Suprapubic skin (tissue), 4 donors: ENCODE results near the gene SNURF. TPM values are rescaled to one million over a fixed set of nuclear protein-coding genes. Genes with fewer than 3 reads are reported as not detected.

ENCODE experiments used
- DNase-seq, 2 donors: peaks; one replicate each; pipeline ENCODE4 v3.0.0-alpha.2; 2019; ENCODE audit warnings: low spot score in 2 of 2
- H3K27ac ChIP-seq: fragments of 200-600 bp; sonication (generic); one replicate; pipeline ENCODE4 v1.5.1; 2019
- H3K27me3 ChIP-seq: fragments of 200-600 bp; sonication (generic); one replicate; pipeline ENCODE4 v1.5.1; 2019
- H3K36me3 ChIP-seq: fragments of 200-600 bp; sonication (generic); one replicate; pipeline ENCODE4 v1.5.1; 2019
- H3K4me1 ChIP-seq: fragments of 200-600 bp; sonication (generic); one replicate; pipeline ENCODE4 v1.5.1; 2019
- H3K4me3 ChIP-seq: fragments of 200-600 bp; sonication (generic); one replicate; pipeline ENCODE4 v1.5.1; 2019; ENCODE audit warnings: mild to moderate bottlenecking
- H3K9me3 ChIP-seq: fragments of 200-600 bp; sonication (generic); one replicate; pipeline ENCODE4 v1.5.1; 2019
- EP300 ChIP-seq: sonication (generic); formaldehyde crosslinking; IDR thresholded peaks from one replicate; pipeline ENCODE4 v1.6.1; 2017; ENCODE audit warnings: antibody characterized with exemption
- POLR2A ChIP-seq, 2 donors: fragments of 450-650 bp; IDR thresholded peaks; one replicate each; pipeline ENCODE4 v1.6.1; 2017; ENCODE audit warnings: antibody characterized with exemption in 2 of 2, mild to moderate bottlenecking in 2 of 2, moderate library complexity in 2 of 2
- POLR2AphosphoS5 ChIP-seq, 3 donors: sonication (generic); formaldehyde crosslinking; IDR thresholded peaks; one replicate each; pipeline ENCODE4 v1.6.1; 2017; ENCODE audit warnings: antibody characterized with exemption in 3 of 3
- WGBS: methylation state at CpG from one replicate; pipeline ENCODE4 v1.1.5; 2018; 5-methylcytosine and 5-hydroxymethylcytosine counted together
- total RNA-seq, 4 donors: library from RNA; depleted of rRNA; stranded (reverse); fragments of >200 nt; gene quantifications; one replicate each; pipeline ENCODE4 v1.1.0, GENCODE V29; 2016
- TF ChIP-seq, protein P1 (sequence below), 2 donors: fragments of 200-600 bp in 1 of 2; fragments of 450-650 bp in 1 of 2; sonication (generic) in 1 of 2; IDR thresholded peaks; one replicate each; pipeline ENCODE4 v1.5.1; 2016 to 2019; ENCODE audit warnings: antibody characterized with exemption in 2 of 2, mild to moderate bottlenecking in 1 of 2, moderate library complexity in 1 of 2

SNURF gene
- total RNA-seq, 4 donors from 2014 or later: 7.1 to 17.8 (median 9.8) TPM; not detected in 1

DNA sequence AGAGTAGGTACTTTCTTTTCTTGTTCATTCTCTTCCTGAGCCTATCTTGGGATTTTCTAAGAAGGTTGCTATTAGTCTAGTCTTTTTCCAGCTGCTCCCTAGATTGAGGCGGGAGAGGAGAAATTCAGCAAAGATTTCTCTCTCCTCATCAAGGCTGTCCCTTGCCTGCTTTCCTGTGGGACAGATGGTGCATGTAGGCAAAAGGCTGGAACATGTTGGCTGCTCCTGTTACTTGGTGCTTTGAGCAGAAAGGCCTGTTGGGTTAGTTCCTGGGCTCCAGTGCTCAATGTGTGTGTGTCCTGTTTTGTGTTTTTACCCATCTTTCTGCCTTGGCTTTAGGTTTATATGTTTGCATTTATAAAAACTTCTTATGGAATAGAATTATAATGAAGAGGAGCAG, 9.1 kb upstream of the SNURF start:
- no peak for DNase-seq
- Histone ChIP-seq H3K27ac (no peak overlapping the region), H3K9me3 (no peaks in the 10 kb centered on the region), H3K36me3 (no peaks in the 10 kb centered on the region), H3K4me3 (no peak overlapping the region), H3K27me3 (peaks cover under 1% of the 10 kb centered on the region), H3K4me1 (no peaks in the 10 kb centered on the region)
- TF ChIP-seq POLR2A (IDR thresholded peaks at IDR 0.05) (no peak), EP300 (no peak), POLR2AphosphoS5 (IDR thresholded peaks at IDR 0.05) (no peak)
- TF ChIP-seq, protein P1, sequence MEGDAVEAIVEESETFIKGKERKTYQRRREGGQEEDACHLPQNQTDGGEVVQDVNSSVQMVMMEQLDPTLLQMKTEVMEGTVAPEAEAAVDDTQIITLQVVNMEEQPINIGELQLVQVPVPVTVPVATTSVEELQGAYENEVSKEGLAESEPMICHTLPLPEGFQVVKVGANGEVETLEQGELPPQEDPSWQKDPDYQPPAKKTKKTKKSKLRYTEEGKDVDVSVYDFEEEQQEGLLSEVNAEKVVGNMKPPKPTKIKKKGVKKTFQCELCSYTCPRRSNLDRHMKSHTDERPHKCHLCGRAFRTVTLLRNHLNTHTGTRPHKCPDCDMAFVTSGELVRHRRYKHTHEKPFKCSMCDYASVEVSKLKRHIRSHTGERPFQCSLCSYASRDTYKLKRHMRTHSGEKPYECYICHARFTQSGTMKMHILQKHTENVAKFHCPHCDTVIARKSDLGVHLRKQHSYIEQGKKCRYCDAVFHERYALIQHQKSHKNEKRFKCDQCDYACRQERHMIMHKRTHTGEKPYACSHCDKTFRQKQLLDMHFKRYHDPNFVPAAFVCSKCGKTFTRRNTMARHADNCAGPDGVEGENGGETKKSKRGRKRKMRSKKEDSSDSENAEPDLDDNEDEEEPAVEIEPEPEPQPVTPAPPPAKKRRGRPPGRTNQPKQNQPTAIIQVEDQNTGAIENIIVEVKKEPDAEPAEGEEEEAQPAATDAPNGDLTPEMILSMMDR (IDR thresholded peaks at IDR 0.05): no peak
- 77% methylated on average over 1 of the region's 1 CpG for WGBS

DNA sequence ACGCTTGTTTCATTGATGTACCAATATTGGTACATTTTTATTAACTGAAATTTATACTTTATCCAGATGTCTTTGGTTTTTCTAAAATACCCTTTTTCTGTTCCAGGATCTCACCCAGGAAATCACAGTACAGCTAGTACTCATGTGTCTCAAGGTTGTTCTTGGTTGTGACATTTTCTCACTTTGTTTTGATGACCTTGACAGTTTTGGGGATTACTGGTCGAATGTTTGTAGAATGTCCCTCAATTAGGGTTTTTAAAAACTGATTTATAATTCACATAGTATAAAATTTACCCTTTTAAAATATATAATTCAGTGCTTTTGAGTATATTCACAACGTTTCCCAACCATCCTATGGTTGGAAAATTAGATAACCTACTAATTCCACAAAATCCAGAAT, 6.3 kb upstream of the SNURF start:
- no peak for TF ChIP-seq POLR2AphosphoS5 (IDR thresholded peaks at IDR 0.05)
- no peak for TF ChIP-seq POLR2A (IDR thresholded peaks at IDR 0.05)
- TF ChIP-seq, protein P1 (IDR thresholded peaks at IDR 0.05): no peak
- no peak for TF ChIP-seq EP300
- 81% methylated on average over 3 of the region's 3 CpGs for WGBS
- no peak for DNase-seq

DNA sequence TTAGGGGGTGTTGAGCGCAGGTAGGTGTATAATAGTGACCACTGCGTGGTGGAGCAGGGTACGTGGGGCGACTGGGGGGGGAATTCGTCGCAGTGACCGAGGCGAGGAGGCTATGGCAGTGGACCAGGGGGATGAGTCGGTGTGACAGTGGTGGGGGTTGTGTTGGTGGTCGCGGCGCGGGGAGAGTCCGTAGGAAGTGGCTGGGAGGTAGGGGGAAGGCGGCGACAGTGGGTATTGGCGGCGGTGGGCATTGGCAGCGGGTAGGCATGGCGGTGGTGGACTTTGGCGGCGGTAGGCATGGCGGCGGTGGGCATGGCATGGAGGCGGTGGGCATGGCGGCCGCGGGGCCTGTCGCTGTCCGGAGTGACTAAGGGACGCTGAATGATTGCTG, 739 bp downstream of the SNURF start:
- TF ChIP-seq, protein P1 (IDR thresholded peaks at IDR 0.05): no peak
- no peak for TF ChIP-seq EP300
- no peak for TF ChIP-seq POLR2A (IDR thresholded peaks at IDR 0.05)
- no peak for TF ChIP-seq POLR2AphosphoS5 (IDR thresholded peaks at IDR 0.05)
- peak overlapping the region; percentile 87 for H3K27ac ChIP-seq
- H3K4me1 ChIP-seq: no peaks in the 10 kb centered on the region
- H3K36me3 ChIP-seq: no peaks in the 10 kb centered on the region
- H3K27me3 ChIP-seq: peaks cover 4% of the 10 kb centered on the region
- 44% methylated on average over 31 of the region's 31 CpGs for WGBS
- no peaks in the 10 kb centered on the region for H3K9me3 ChIP-seq
- H3K4me3 ChIP-seq: peak overlapping the region; percentile 61
- peak in 1 of 2 donors; percentile 62 for DNase-seq

More for the DNA sequence above, 6.3 kb upstream of the SNURF start:
- Histone ChIP-seq H3K36me3 (no peaks in the 10 kb centered on the region), H3K9me3 (no peaks in the 10 kb centered on the region), H3K27me3 (peaks cover 4% of the 10 kb centered on the region), H3K27ac (no peak overlapping the region), H3K4me3 (no peak overlapping the region), H3K4me1 (no peaks in the 10 kb centered on the region)

DNA sequence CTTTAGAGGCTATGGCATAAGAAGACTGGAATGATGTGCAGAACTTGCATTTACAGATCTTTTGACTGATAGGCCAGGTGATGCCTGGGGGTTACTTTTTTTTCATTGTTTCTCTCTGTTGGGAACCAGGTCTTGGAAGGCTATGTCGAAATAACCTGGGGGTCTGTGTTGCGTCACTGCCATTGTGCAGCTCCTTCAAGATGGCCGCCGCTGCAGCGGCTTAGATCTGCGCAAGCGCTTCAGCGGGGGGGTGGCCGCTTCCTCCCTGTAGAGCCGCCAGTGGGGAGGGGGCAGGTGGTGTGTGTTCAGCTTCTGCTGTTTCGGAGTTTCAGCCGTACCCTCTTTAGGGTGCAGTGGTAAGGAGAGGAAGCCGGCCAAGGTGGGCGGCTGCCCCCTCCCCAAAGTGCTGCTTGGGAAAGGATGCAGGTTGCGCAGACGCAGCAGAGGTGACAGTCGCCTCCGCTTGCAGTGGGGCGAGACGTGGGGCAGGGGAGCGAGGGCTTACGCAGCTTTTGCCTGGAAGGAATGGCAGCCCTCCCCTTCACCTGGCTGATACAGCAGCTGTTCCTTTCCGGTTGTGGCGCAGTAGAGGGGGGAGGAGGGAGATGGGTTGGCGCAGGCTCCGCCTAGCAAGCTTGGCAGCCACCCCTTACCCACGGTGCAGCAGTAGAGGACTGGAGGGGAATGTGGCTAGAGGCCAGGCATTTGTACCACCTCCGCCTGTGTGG, 1.5 kb downstream of the SNURF start:
- Histone ChIP-seq H3K27ac (peak overlapping the region; percentile 87), H3K36me3 (no peaks in the 10 kb centered on the region), H3K9me3 (no peaks in the 10 kb centered on the region), H3K4me1 (no peaks in the 10 kb centered on the region), H3K27me3 (no peaks in the 10 kb centered on the region), H3K4me3 (peak overlapping the region; percentile 61)
- TF ChIP-seq POLR2A (IDR thresholded peaks at IDR 0.05) (no peak), POLR2AphosphoS5 (IDR thresholded peaks at IDR 0.05) (no peak), EP300 (no peak)
- TF ChIP-seq, protein P1 (IDR thresholded peaks at IDR 0.05): no peak
- WGBS: 54% methylated on average over 28 of the region's 28 CpGs
- peak; percentile 78 to 81 for DNase-seq

DNA sequence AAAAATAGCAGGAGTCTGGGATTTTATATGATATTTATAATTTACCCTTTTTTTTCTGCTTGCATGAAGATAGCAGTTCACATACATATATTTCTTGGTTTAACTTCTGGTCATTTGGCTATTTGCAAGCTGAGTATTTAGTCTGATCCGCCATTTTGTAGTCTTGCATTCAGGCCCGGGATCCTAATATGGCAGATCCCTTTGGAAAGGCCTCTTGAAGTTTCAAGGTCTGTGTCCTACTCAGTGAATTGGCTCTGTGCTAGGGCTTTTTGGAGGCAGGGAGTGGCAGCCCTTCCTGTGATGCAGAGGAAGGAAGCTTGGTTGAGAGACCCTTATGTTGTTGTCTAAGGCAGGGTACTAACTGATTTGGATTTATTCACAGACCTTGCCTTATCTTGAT, 2.9 kb downstream of the SNURF start:
- Histone ChIP-seq H3K4me1 (no peaks in the 10 kb centered on the region), H3K4me3 (no peak overlapping the region), H3K27me3 (no peaks in the 10 kb centered on the region), H3K27ac (no peak overlapping the region), H3K9me3 (no peaks in the 10 kb centered on the region), H3K36me3 (no peaks in the 10 kb centered on the region)
- 93% methylated on average over 2 of the region's 2 CpGs for WGBS
- TF ChIP-seq POLR2A (IDR thresholded peaks at IDR 0.05) (no peak), EP300 (no peak), POLR2AphosphoS5 (IDR thresholded peaks at IDR 0.05) (no peak)
- TF ChIP-seq, protein P1 (IDR thresholded peaks at IDR 0.05): no peak
- no peak for DNase-seq
